SH-SY5Y (cell line): ENCODE results near the gene OGFR.

Experiments used
- GATA2 ChIP-seq: IDR thresholded peaks from 2 replicates; pipeline ENCODE4 v1.6.1; 2011; ENCODE audit warnings: mild to moderate bottlenecking, low read depth, low read length
- GATA3 ChIP-seq: IDR thresholded peaks from 2 replicates; pipeline ENCODE4 v1.6.1; 2011; ENCODE audit warnings: low read depth, mild to moderate bottlenecking, low read length, moderate library complexity

- TF ChIP-seq GATA3: no peak
- no peak for TF ChIP-seq GATA2
These were observed 49.7 kb upstream of the OGFR start for GRCh38 chr20:62754991-62755356.
